HG03575 (cell line): ENCODE results near the gene SLX9.

Experiments
- ATAC-seq: cut with Tn5 transposase; IDR thresholded peaks from one replicate; pipeline ENCODE4 v1.9.1; 2021; ENCODE audit not compliant: unreplicated experiment, insufficient number of reproducible peaks, low FRiP score; ENCODE audit errors: extremely low read depth

SLX9 gene, protein sequence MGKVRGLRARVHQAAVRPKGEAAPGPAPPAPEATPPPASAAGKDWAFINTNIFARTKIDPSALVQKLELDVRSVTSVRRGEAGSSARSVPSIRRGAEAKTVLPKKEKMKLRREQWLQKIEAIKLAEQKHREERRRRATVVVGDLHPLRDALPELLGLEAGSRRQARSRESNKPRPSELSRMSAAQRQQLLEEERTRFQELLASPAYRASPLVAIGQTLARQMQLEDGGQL

DNA sequence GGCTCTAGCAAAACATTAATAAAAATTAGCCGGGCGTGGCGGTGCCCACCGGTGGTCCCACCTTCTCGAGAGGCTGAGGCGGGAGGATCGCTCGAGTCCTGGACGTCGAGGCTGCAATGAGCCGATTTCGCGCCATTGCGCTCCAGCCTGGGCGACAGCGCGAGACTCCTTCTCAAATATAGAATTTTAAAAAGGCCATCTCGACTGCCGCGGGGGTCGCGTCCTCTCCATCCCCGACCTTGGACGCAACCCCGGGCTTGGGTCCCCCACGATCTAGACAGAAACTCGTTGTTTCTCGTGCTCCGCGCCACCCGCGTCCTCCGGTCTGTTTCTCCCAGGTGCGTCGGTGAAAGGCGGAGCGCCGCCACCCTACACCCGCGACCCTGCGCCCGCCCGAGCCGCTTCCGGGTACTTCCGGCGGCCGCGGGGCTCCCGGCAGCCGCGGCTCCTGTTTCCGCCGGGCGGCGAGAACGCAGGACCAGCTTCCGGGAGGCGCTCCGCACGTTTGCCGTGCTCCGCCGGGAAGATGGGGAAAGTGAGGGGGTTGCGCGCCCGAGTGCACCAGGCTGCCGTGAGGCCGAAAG lies at the start of gene SLX9:
SLX9 (plus strand) TSS at position 498 of the 584 bp plus-strand sequence; CDS start at position 527, 29 bp downstream.
- ATAC-seq, result no peak

DNA sequence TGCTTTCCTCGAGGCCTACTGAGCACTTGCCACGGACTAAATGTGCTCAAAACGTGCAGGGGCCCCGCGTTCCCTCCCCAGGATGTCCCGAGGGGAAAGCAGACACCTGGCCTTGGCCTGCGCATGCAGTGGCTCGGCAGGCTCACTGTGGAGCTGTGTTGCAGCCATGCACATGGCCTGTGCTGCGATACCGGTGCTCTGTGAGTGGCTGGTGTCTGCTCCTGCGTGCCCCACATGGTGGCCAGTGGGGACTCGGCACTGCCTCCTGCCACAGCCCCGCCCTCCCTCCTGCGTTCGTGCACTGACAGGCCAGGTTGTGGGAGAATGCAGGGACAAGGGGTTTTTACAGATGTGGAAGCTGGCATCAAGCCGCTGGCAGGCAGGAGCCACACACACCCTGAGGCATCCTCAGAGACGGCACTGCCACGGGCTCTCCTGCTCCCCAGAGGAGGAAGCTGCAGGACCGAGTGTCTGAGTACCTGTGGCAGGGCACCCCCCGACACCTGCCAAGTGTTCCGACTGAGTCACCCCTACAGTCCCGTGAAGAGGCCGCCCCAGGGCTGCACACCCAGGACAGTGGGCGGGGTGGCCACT lies 49.4 kb upstream of the SLX9 start:
- ATAC-seq, result no peak

GRCh38 chr21:44890961-44891541 lies 48.8 kb upstream of the SLX9 start:
- ATAC-seq, result no peak

DNA sequence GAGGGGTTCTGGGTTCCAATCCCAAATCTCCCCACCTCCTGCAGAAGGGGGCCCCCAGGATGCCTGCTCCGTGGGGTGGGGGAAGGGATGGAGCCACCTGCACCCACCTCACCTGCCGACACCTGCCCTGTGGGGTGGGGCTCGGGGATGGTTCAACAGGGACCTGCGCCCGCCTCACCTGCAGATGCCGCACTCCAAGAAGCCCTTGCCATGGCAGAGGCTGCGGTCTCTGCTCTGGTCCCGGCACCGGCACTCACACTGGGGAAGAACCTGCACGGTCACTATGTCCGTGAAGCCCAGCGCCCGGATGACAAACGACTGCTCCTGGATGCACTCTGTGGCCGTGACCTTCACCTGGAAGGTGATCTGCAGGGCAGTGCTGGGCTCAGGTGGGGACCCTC lies 48.2 kb upstream of the SLX9 start:
- ATAC-seq, result no peak

GRCh38 chr21:44892095-44892494 lies 47.7 kb upstream of the SLX9 start:
- no peak for ATAC-seq

DNA sequence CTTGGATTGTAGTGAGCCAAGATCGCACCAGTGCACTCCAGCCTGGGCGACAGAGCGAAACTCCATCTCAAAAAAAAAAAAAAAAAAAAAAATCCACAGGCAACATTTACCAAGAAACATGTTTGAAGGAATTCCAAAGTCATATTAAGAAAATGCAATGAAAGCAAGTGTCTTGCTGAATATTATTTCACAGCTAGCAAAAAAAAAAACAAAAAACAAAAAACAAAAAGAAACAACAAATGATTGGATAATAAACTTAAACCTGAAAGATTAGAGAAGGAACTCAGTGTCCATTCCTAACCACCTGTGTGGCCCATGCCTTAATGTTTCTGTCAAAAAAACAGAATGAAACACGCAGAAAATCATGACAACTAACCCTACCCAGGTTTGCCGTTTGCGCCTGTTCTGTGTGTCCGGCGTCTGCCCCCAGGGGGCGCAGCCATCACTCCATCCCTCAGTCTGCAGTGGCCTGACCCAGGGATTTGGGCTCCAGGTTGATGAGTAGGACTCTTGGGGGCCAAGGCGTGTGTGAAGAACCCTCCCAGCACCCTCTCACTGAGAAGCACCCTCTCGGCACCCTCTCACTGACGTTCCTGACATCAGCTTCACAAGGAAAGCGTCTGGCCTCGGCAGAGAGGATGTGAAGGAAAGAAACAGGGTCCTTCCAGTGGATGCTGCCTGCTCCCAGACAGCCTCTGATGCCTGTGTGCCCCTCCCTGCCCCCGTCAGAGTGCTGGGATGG lies 47.1 kb upstream of the SLX9 start:
- ATAC-seq, result no peak

GRCh38 chr21:44893278-44893556 lies 46.6 kb upstream of the SLX9 start:
- ATAC-seq, result no peak

GRCh38 chr21:44893948-44894656 lies 45.7 kb upstream of the SLX9 start:
- no peak for ATAC-seq

DNA sequence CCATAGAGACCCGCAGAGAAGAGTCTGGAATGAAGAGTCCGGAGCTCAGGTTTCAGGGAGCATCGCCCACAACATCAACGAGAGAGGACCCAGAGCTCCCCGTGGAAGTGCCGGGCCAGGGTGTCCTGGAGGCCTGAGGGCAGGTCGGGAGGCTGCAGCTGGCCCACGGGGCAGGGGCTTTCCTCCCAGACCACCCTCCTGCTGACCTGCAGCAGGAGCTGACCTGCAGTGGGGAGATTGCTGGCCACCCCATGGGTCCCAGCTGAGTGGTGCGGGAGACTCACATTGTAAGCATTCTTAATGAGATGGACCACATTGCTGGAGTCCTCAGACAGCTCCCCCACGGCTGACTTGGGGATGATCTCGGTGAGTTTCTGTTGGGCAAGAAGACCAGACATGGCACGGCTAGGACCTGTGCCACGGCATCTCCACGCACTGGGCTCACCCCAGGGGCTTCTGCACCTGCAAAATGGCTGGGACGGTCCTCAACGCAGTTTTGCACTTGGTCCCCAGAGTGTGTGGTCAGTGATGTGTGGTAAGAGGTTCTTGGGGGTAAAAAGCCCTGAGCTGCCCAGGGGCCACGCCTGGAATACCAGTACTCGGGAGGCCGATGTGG lies 45.0 kb upstream of the SLX9 start:
- ATAC-seq, result no peak

DNA sequence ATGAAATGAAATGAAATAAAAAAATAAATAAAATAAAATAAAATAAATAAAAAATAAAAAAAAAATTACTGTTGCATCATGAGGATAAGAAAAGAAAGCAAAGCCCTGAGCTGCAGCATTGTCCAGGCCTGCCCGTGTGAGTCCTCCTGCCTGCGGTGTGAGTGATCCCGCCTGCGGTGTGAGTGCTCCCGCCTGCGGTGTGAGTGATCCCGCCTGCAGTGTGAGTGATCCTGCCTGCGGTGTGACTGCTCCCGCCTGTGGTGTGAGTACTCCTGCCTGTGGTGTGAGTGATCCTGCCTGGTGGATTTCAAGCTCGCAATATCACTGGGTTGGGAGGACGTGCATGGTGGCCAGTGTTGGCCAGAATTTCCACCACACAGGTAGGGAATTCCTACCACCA lies 44.0 kb upstream of the SLX9 start:
- no peak for ATAC-seq

DNA sequence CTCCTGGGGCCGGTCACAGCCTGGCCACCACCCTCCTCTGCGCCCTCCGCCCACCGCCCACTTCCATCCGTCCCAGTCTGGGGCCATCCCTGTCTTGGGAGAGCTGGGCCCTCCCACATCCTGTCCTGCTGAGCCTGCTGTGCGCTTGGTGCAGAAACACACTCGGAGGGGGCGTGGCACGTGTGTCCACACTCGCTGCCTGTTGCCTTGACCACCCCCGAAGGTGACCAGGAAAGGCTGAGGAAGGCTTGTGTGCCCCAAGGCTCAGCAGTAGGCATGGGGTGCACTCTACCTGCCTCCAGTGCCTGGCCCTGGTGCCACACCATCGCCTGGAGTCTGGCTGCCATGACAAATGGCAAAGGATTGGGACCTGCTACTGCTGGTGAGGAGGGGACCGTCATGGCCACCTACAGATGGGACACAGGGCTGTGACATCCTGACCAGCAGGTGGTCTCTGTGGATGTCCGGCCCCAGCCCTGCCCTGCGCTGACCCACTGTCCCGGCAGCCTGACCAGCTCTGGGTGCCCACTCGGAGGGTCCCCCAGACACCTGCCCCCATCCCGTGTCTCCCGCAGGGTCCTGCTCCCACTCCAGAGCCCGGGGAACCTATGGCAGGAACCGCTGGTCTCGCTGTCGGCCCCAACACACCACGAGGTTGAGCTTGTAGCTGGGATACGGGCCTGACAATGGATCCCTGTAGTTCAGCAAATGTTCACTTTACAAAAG lies 43.1 kb upstream of the SLX9 start:
- ATAC-seq, result no peak

- ATAC-seq, result no peak
Measured at GRCh38 chr21:44897326-44898010, 42.4 kb upstream of the SLX9 start.

DNA sequence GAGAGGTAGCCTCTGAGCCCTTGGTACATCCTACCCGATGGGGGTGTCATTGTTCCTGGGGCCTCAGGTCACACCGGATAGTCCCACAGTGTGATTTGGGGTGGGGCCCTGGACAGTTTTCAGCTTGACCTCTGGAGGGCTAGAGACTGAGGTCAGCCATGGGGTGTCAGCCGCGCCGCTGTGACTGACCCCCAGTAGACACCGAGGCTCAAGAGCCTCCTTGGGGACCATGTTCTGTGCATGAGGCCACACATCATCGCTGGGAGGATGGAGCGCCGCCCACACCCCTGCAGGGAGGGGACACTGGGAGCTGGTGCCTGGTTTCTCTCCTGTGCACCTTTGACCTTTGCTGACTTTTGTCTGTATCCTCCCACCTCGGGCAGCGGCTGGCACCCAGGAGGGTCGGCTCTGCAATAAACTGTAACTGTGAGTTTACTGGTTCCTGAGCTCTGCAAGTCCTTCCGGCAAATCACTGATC lies 41.8 kb upstream of the SLX9 start:
- ATAC-seq, result no peak

GRCh38 chr21:44898851-44899767 lies 40.7 kb upstream of the SLX9 start:
- no peak for ATAC-seq

- ATAC-seq, result no peak
Measured at GRCh38 chr21:44899768-44900558, 39.9 kb upstream of the SLX9 start.
